ENCODE results near the gene PTPRA.

DNA sequence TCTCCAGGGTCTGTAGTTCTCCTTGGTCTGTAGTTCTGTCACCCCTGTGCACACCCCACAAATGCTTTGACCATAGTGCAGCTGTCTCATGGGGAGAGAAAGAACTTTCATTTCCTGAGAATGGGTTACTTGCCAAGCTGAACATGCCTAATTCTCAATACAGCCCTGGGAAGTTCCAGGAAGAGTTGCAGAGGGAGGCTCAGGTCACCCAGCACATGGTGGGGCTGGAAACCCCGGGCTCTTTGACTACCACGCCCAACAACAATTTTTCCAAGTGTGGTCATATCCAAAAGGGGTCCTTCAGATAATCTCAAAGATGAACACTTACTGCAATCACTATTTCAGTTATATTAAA, 2.2 kb upstream of the PTPRA start:
- no peak for TF ChIP-seq CTCF (IDR thresholded peaks at IDR 0.05)
- no peak for TF ChIP-seq POLR2A (IDR thresholded peaks at IDR 0.05)

All from right lobe of liver (tissue), 4 donors.